Activated naive CD8-positive, alpha-beta T cell treated with anti-CD3 and anti-CD28 coated beads, Interleukin-2, amount 50 U/mL, for 24 hours (primary cell): ENCODE measurements around the gene HIGD2A.
A peak's percentile ranks its signal among the peaks of the same experiment; 100 is the strongest.

Experiments used
- ATAC-seq: fragments of 150-1000 bp; cut with Tn5 transposase; one replicate; pipeline ENCODE4 v1.10.0; 2021
- DNase-seq: peaks from one replicate; pipeline ENCODE4 v3.0.0; 2021
- H3K27ac Mint-ChIP-seq: one replicate; pipeline ENCODE4 v1.8.0; 2021; ENCODE audit warnings: mild to moderate bottlenecking, mixed read lengths
- H3K27me3 Mint-ChIP-seq: one replicate; pipeline ENCODE4 v1.8.0; 2021; ENCODE audit warnings: mixed read lengths
- H3K36me3 Mint-ChIP-seq: one replicate; pipeline ENCODE4 v1.8.0; 2021; ENCODE audit warnings: low read depth, mixed read lengths
- H3K4me1 Mint-ChIP-seq: one replicate; pipeline ENCODE4 v1.8.0; 2021; ENCODE audit warnings: mixed read lengths
- H3K4me3 Mint-ChIP-seq: one replicate; pipeline ENCODE4 v1.8.0; 2021; ENCODE audit warnings: mild to moderate bottlenecking, moderate library complexity, mixed read lengths
- H3K9me3 Mint-ChIP-seq: one replicate; pipeline ENCODE4 v1.8.0; 2021; ENCODE audit warnings: mixed read lengths

HIGD2A gene

GRCh38 chr5:176383961-176384360 is 4.6 kb upstream of the HIGD2A start:
- DNase-seq (no peak), ATAC-seq (no peak)
- Mint-ChIP-seq H3K4me3 (no peak overlapping the region), H3K4me1 (peaks cover 30% of the 10 kb centered on the region), H3K27me3 (no peaks in the 10 kb centered on the region), H3K9me3 (no peaks in the 10 kb centered on the region), H3K27ac (no peak overlapping the region), H3K36me3 (peaks cover 72% of the 10 kb centered on the region)

GRCh38 chr5:176384366-176384930 is 4.1 kb upstream of the HIGD2A start:
- Mint-ChIP-seq H3K9me3 (no peaks in the 10 kb centered on the region), H3K27ac (no peak overlapping the region), H3K4me1 (peaks cover 32% of the 10 kb centered on the region), H3K27me3 (no peaks in the 10 kb centered on the region), H3K4me3 (no peak overlapping the region), H3K36me3 (peaks cover 68% of the 10 kb centered on the region)
- no peak for DNase-seq
- no peak for ATAC-seq

GRCh38 chr5:176384991-176385390 is 3.6 kb upstream of the HIGD2A start:
- Mint-ChIP-seq H3K27ac (no peak overlapping the region), H3K36me3 (peaks cover 65% of the 10 kb centered on the region), H3K27me3 (no peaks in the 10 kb centered on the region), H3K9me3 (no peaks in the 10 kb centered on the region), H3K4me3 (no peak overlapping the region), H3K4me1 (peaks cover 37% of the 10 kb centered on the region)
- ATAC-seq (no peak), DNase-seq (no peak)

DNA sequence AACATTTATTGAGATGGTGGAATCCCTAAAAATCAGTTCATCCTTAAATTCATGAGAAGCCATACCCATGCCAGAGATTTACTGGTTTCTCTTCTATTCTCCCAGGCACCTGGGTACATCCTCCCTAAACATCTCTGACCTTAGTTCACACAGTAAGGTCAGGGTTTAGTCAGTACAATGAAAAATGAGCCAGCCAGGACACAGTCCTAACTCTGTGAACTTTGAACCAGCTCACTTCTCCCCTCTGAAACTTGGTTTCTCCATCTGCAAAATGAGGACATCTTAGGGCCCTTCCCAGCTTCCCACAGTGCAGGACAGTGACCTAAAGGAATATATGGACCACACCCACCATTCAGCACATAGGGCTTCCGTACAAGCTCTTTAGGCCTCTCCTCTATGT is 2.1 kb upstream of the HIGD2A start:
- Mint-ChIP-seq H3K9me3 (no peaks in the 10 kb centered on the region), H3K36me3 (peaks cover 67% of the 10 kb centered on the region), H3K27ac (peak overlapping the region; percentile 99), H3K4me3 (peak overlapping the region; percentile 96), H3K4me1 (peaks cover 39% of the 10 kb centered on the region), H3K27me3 (no peaks in the 10 kb centered on the region)
- no peak for ATAC-seq
- DNase-seq, result no peak

GRCh38 chr5:176387384-176387925 is 1.1 kb upstream of the HIGD2A start:
- DNase-seq (no peak), ATAC-seq (no peak)
- Mint-ChIP-seq H3K27me3 (no peaks in the 10 kb centered on the region), H3K36me3 (peaks cover 63% of the 10 kb centered on the region), H3K4me1 (peaks cover 39% of the 10 kb centered on the region), H3K9me3 (no peaks in the 10 kb centered on the region), H3K27ac (peak overlapping the region; percentile 99), H3K4me3 (peak overlapping the region; percentile 96)

- H3K27me3 Mint-ChIP-seq, result no peaks in the 10 kb centered on the region
- peaks cover 59% of the 10 kb centered on the region for H3K36me3 Mint-ChIP-seq
- ATAC-seq (no peak), DNase-seq (no peak)
- peak overlapping the region; percentile 96 for H3K4me3 Mint-ChIP-seq
- peaks cover 39% of the 10 kb centered on the region for H3K4me1 Mint-ChIP-seq
- H3K27ac Mint-ChIP-seq, result peak overlapping the region; percentile 99
- no peaks in the 10 kb centered on the region for H3K9me3 Mint-ChIP-seq
These were observed 528 bp upstream of the HIGD2A start for GRCh38 chr5:176388003-176388443.

GRCh38 chr5:176389135-176390123 is 878 bp downstream of the HIGD2A start:
- peak; percentile 37 for ATAC-seq
- Mint-ChIP-seq H3K36me3 (peaks cover 51% of the 10 kb centered on the region), H3K4me1 (peaks cover 39% of the 10 kb centered on the region), H3K27me3 (no peaks in the 10 kb centered on the region), H3K4me3 (peak overlapping the region; percentile 96), H3K27ac (peak overlapping the region; percentile 99), H3K9me3 (no peaks in the 10 kb centered on the region)
- no peak for DNase-seq

DNA sequence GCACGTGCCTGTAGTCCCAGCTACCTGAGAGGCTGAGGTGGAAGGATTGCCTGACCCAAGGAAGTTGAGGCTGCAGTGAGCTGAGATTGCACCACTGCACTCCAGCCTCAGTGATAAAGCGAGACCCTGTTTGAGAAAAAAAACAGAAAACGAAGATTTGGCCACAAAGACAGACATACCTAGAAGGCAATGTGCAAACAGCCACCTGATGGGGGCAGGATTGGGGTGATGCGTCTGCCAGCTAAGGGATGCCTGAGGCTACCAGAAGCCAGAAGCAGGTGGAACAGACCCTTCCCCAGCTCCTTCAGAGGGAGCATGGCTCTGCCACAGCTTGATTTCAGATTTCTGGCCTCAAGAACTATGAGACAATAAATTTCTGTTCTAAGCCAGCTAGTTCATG is 2.9 kb downstream of the HIGD2A start:
- Mint-ChIP-seq H3K9me3 (no peaks in the 10 kb centered on the region), H3K36me3 (peaks cover 35% of the 10 kb centered on the region), H3K27me3 (no peaks in the 10 kb centered on the region), H3K4me1 (peaks cover 23% of the 10 kb centered on the region), H3K27ac (no peak overlapping the region), H3K4me3 (peak overlapping the region; percentile 96)
- DNase-seq (no peak), ATAC-seq (no peak)

- Mint-ChIP-seq H3K36me3 (peaks cover 30% of the 10 kb centered on the region), H3K4me3 (no peak overlapping the region), H3K27me3 (no peaks in the 10 kb centered on the region), H3K27ac (no peak overlapping the region), H3K9me3 (no peaks in the 10 kb centered on the region), H3K4me1 (peaks cover 18% of the 10 kb centered on the region)
- no peak for DNase-seq
- ATAC-seq, result no peak
These were observed 3.4 kb downstream of the HIGD2A start for GRCh38 chr5:176391999-176392398.

DNA sequence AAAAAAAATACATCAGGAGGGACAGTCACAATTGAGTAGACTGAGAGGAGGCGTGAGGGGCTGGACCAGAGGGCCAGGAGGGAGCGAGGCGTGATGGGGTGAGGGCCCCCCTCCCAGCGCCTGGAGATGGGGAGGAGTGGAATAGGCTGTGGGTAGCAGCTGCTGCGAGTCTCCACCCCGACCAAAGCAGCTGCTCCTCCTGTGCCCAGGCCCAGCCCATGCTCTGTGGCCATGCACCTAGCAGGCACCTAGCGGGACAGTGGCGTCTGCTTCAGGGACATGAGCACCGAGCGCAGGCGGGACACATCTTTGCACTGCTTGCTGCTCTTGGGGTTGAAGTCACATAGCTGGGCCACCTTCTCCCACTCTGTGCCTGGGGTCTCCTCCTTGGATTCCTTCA is 4.0 kb downstream of the HIGD2A start:
- H3K4me1 Mint-ChIP-seq, result peaks cover 13% of the 10 kb centered on the region
- peaks cover 24% of the 10 kb centered on the region for H3K36me3 Mint-ChIP-seq

GRCh38 chr5:176394096-176394495 is 5.5 kb downstream of the HIGD2A start:
- DNase-seq (no peak), ATAC-seq (no peak)
- Mint-ChIP-seq H3K4me1 (peaks cover 9% of the 10 kb centered on the region), H3K9me3 (no peaks in the 10 kb centered on the region), H3K36me3 (peaks cover 16% of the 10 kb centered on the region), H3K27ac (no peak overlapping the region), H3K4me3 (no peak overlapping the region), H3K27me3 (no peaks in the 10 kb centered on the region)

More for the DNA sequence above, 4.0 kb downstream of the HIGD2A start:
- ATAC-seq, result no peak
- no peaks in the 10 kb centered on the region for H3K9me3 Mint-ChIP-seq
- H3K27me3 Mint-ChIP-seq, result no peaks in the 10 kb centered on the region
- no peak overlapping the region for H3K27ac Mint-ChIP-seq
- DNase-seq, result no peak
- H3K4me3 Mint-ChIP-seq, result no peak overlapping the region

- H3K9me3 Mint-ChIP-seq, result no peaks in the 10 kb centered on the region
- ATAC-seq, result no peak
- peaks cover 13% of the 10 kb centered on the region for H3K36me3 Mint-ChIP-seq
- DNase-seq, result no peak
- no peaks in the 10 kb centered on the region for H3K27me3 Mint-ChIP-seq
- H3K4me3 Mint-ChIP-seq, result no peak overlapping the region
- H3K4me1 Mint-ChIP-seq, result peaks cover 2% of the 10 kb centered on the region
- H3K27ac Mint-ChIP-seq, result no peak overlapping the region
These were observed 6.5 kb downstream of the HIGD2A start for GRCh38 chr5:176394881-176395675.

- no peaks in the 10 kb centered on the region for H3K9me3 Mint-ChIP-seq
- no peak overlapping the region for H3K4me3 Mint-ChIP-seq
- no peak for ATAC-seq
- peaks cover 4% of the 10 kb centered on the region for H3K36me3 Mint-ChIP-seq
- H3K4me1 Mint-ChIP-seq, result no peaks in the 10 kb centered on the region
- no peak overlapping the region for H3K27ac Mint-ChIP-seq
- no peak for DNase-seq
- no peaks in the 10 kb centered on the region for H3K27me3 Mint-ChIP-seq
These were observed 7.8 kb downstream of the HIGD2A start for GRCh38 chr5:176396330-176396729.

DNA sequence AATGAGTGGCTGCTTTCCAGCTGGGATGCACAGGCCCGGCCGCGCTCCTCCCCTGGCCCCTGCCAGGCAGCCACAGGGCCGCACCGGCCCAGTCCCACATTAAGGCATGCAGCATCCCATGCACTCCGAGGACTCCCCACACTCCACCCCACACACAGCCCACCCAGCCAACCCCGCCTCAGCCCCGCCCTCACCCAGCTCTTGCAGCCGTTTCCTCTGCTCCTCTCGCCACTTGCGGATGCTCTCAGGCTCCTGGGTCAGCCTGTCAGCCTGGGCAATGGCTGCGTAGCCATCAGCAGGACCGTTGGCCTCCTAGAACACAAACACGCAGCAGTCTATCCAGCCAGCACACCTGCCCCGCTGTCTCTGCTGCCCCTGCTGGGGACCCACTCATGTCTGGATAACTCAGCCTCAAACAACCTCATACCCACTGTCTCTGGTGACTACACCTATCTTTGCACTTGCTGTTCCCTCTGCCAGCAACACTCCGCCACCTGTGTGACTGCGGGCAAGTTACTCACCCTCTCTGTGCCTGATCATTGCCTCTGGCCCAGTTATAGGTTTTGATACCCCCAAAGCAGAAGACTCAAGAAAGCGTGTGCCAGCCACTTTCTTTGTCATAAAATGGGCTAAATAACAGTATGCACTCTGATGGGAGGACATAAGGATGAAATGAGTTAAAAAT is 9.3 kb downstream of the HIGD2A start:
- ATAC-seq, result no peak
- no peaks in the 10 kb centered on the region for H3K4me1 Mint-ChIP-seq
- peaks cover 5% of the 10 kb centered on the region for H3K36me3 Mint-ChIP-seq
- H3K27ac Mint-ChIP-seq, result peak overlapping the region; percentile 31
- no peaks in the 10 kb centered on the region for H3K9me3 Mint-ChIP-seq
- no peak for DNase-seq
- no peaks in the 10 kb centered on the region for H3K27me3 Mint-ChIP-seq
- H3K4me3 Mint-ChIP-seq, result no peak overlapping the region
